HuH-7.5 (cell line): Measurements from ENCODE around the gene UNC119B.
A peak's percentile ranks its signal among the peaks of the same experiment; 100 is the strongest.
"Not testable (repeated sequence)": the region's sequence is repeated elsewhere in the genome, so short reads cannot be mapped to it uniquely, and the experiment has no call there.

Source experiments
- DNase-seq: peaks from one replicate; pipeline ENCODE4 v3.0.0; 2011; ENCODE audit warnings: low spot score

UNC119B gene

GRCh38 chr12:120719496-120720233, 9.4 kb downstream of the UNC119B start:
- DNase-seq: no peak

DNA sequence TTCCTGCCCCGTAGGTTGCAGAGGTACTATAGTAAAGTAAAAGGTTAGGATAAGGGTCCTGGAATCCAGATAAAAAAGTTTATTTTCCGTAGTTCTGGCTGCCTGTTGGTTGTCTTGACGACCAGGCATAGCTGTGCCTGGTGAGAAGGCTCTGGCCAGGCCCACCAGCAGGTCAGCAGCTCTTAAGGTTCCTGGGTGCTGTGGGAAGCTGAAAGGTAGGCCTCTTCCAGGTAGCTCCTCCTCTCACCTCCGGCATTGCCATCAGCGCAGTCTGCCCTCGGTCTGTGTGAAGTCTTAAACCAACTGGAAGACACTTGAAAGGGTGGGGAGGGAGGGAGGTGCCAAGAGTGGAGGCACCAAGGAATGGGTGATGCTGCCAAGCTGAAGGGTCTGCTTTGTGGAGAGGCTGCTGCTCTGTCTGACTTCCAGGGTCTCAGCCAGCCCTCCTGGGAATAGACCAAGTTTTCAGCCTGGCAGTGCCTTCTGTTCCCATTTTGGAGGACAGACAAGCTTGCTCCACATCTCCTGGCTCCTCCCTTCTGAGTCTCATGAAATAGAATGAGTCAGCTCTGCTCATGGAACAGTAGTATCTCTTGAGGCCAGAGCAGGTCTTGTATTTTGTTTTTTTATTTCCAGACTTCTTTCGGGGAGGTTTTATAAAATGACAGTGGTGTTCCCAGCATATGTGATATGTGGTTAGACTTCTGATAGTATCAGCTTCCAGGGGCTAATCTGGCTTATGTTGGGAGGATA, 10.2 kb downstream of the UNC119B start:
- no peak for DNase-seq

- DNase-seq: no peak
Measured at GRCh38 chr12:120720987-120721801, 10.9 kb downstream of the UNC119B start.

DNA sequence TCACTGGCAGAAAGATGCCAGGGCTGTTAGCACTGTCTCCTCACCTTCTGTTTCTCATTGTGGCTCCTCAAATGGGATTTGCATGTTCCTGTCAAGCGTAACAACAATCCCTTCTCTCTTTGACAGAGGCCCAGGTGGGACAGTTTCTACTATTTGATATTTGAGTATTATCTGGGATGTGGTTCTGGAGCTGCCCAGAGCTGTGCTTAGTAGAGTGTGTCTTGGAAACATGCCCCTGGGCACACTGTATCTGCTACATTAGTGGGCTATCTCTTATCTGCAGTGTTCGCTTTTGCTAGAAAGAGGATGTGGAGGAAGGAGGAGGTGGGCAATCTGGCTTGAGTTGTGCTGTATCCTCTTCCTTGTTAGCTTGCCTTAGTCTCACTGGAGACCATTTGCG, 11.6 kb downstream of the UNC119B start:
- DNase-seq: no peak

GRCh38 chr12:120722784-120723183, 12.5 kb downstream of the UNC119B start:
- DNase-seq: no peak

GRCh38 chr12:120724720-120725119, 14.5 kb downstream of the UNC119B start:
- no peak for DNase-seq

DNA sequence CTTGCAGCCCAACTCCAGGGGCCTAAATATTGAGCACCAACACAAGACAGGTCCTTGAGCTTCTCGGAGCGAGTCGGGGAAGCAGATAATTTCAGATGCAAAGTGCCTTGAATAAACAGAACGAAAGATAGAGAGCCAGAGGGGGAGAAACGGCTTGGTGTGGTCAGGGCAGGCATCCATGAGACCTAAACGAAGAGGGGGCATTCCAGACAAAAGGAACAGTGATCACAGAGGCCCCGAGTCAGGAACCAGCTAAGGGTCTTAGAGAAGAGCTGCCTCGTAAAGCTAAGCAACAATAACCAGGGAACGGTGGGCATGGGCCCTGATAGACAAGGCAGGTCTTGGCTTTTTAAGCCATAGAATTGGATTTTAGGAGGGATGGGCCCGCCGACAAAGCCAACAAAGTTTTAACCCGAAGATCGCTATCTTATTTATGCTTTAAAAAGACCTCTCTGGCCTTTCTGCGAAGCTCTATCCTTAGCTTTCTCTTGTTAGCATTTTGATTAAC, 14.9 kb downstream of the UNC119B start:
- no peak for DNase-seq

DNA sequence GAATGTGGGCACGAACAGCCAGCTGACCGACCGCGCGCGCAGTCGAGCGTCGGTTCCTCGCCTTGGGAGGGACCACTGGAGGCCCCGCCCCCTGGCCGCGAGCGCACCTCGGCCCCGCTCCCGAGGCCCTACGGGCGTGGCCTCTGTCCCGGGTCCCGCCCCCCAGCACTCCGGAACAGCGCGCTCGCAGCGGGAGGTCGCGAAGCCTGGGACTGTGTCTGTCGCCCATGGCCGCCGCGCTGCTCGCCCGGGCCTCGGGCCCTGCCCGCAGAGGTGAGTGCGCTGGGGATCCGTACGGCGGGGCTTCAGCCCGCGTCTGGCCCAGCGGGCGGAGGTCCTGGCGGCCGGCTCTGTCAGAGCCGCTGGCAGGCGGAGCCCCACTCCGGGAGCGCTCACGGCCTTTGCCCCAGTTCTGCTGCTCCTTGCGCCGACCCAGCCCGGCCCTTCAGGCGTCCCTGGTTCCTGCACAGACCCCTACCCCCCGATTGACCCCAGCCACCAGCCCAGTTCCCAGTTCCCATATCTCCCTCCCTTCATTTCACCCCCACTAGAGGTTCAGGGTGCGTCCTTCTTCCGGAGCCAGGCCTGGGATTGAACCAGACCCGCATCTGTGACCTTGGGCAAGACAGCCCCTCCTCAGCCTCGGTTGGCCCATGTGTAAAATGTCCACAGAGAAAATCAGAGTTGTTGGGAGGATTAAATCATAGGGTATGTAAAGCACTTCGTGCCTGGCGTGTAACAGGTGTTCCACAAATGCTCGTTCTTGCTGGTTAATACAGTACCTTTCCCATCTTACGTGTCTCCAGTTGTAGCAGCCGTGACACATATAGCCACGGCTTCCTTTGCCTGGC, 15.6 kb downstream of the UNC119B start, which contains the start of gene ACADS:
ACADS (plus strand) TSS at position 168 of the 851 bp plus-strand sequence; CDS start at position 228, 60 bp downstream.
- DNase-seq: peak; percentile 92

- DNase-seq: no peak
Measured at GRCh38 chr12:120726510-120726793, 16.2 kb downstream of the UNC119B start.

GRCh38 chr12:120726961-120727360, 16.7 kb downstream of the UNC119B start:
- DNase-seq: no peak

GRCh38 chr12:120732198-120732597, 21.9 kb downstream of the UNC119B start:
- not testable (repeated sequence) for DNase-seq

DNA sequence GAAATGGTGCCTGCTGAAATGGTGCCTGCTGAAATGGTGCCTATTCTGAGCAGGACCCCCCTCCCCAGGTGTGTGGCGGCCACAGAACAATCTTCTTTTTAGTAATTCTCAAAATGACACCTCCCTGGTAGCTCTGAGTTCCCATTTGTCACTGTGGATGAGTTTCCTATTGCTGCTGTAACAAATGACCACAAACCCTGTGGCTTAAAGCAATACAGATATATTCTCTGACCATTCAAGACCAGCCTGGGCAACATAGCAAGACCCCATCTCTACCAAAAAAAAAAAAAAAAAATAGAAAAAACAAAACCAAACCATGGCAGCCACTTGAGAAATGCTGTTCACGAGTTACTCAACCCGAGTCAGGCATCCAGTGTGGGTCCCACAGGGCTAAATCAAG, 23.3 kb downstream of the UNC119B start:
- DNase-seq: no peak

DNA sequence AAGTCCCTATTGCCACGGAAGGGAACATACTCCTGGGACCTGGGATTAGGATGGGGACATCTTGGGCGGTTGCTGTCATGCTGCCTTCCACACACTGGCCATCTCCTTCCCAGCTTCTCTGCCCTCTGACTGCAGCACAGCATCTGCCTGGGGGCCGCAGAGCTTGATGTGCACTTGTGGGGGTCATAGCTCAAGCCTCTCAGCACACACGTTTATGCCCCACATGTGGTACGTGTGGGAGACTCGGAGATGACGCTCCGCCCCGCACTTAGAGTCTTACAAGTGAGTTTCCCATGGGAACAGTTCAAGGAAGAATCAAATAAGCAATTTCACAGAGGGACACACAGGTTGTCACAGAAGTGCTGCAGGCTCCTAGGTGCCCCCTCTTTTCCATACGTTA, 24.0 kb downstream of the UNC119B start:
- DNase-seq: no peak

- DNase-seq: no peak
Measured at GRCh38 chr12:120735181-120735580, 24.9 kb downstream of the UNC119B start.

DNA sequence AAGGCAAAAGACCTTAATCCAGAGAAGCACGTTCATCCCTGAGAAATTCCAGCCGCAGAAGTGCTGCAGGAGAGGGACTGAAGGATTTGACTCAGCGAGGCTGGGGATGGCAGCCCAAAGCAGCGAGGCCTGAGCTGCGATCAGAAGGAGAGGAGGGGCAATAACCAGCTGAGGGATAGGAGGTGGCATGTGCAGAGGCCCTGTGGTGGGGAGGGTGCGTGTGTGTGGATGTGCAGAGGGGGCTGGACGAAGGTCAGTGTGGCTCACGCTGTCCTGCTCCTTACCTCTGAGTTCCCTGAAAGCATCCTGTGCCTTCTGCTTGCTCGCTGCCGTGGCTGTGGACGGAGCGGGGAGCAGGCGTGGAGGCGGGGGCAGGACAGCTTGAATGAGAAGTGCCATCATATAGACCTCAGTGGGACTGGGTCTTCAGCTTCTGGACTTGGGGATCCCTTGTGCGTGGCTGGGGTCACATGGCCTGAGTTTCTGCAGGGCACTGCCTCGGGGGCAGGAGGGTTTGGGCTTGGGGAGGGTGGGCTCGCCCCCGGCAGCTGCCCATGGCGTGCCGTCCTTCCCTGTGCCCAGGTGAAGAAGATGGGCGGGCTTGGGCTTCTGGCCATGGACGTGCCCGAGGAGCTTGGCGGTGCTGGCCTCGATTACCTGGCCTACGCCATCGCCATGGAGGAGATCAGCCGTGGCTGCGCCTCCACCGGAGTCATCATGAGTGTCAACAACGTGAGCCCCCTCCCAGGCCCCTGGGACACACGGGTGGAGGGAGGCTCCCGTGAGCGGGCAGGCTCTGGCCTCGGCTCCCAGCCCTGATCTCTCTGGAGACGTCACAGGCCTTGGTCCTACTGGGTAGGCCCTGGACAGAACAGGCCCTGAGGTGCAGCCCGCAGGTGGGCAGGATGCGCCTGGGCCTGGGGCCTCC, 26.4 kb downstream of the UNC119B start:
- DNase-seq: no peak

GRCh38 chr12:120737557-120738251, 27.4 kb downstream of the UNC119B start:
- DNase-seq: no peak

- no peak for DNase-seq
Measured at GRCh38 chr12:120738252-120739030, 28.2 kb downstream of the UNC119B start.

GRCh38 chr12:120739031-120739762, 28.9 kb downstream of the UNC119B start:
- DNase-seq: no peak
